GM19023 (cell line): ENCODE measurements around the gene SLC25A20.

Experiments used
- ATAC-seq: cut with Tn5 transposase; IDR thresholded peaks from one replicate; pipeline ENCODE4 v1.9.1; 2021; ENCODE audit warnings: mild to moderate bottlenecking, moderate library complexity; ENCODE audit not compliant: unreplicated experiment

The SLC25A20 gene

GRCh38 chr3:48899273-48899672 is 591 bp upstream of the SLC25A20 start:
- no peak for ATAC-seq

- ATAC-seq, result no peak
Observed at GRCh38 chr3:48897460-48898376, 964 bp downstream of the SLC25A20 start.

- no peak for ATAC-seq
Observed at GRCh38 chr3:48896936-48897335, 1.7 kb downstream of the SLC25A20 start.

- no peak for ATAC-seq
Observed at GRCh38 chr3:48894516-48894915, 4.2 kb downstream of the SLC25A20 start.

GRCh38 chr3:48891606-48892005 is 7.1 kb downstream of the SLC25A20 start:
- ATAC-seq, result no peak

- ATAC-seq, result no peak
Observed at GRCh38 chr3:48885753-48886152, 12.9 kb downstream of the SLC25A20 start.

GRCh38 chr3:48881652-48882114 is 17.0 kb downstream of the SLC25A20 start:
- no peak for ATAC-seq

- ATAC-seq, result no peak
Observed at GRCh38 chr3:48881006-48881405, 17.7 kb downstream of the SLC25A20 start.

- no peak for ATAC-seq
Observed at GRCh38 chr3:48879994-48880377, 18.7 kb downstream of the SLC25A20 start.

- no peak for ATAC-seq
Observed at GRCh38 chr3:48879307-48879993, 19.2 kb downstream of the SLC25A20 start.

GRCh38 chr3:48877671-48878070 is 21.0 kb downstream of the SLC25A20 start:
- no peak for ATAC-seq

GRCh38 chr3:48863122-48863521 is 35.6 kb downstream of the SLC25A20 start:
- no peak for ATAC-seq

- no peak for ATAC-seq
Observed at GRCh38 chr3:48859206-48859605, 39.5 kb downstream of the SLC25A20 start.

- no peak for ATAC-seq
Observed at GRCh38 chr3:48858709-48859108, 40.0 kb downstream of the SLC25A20 start.

GRCh38 chr3:48857641-48858040 is 41.0 kb downstream of the SLC25A20 start:
- ATAC-seq, result no peak

GRCh38 chr3:48856469-48856868 is 42.2 kb downstream of the SLC25A20 start:
- ATAC-seq, result no peak

GRCh38 chr3:48855681-48856447 is 42.8 kb downstream of the SLC25A20 start:
- ATAC-seq, result no peak

- ATAC-seq, result no peak
Observed at GRCh38 chr3:48852151-48852550, 46.5 kb downstream of the SLC25A20 start.

- no peak for ATAC-seq
Observed at GRCh38 chr3:48851407-48851806, 47.3 kb downstream of the SLC25A20 start.

- ATAC-seq, result no peak
Observed at GRCh38 chr3:48848816-48849515, 49.7 kb downstream of the SLC25A20 start.
